ENCODE data around the gene SUSD5.
A peak's percentile ranks its signal among the peaks of the same experiment; 100 is the strongest.

SUSD5 gene

GRCh38 chr3:33218446-33219174 is at the start of gene SUSD5:
TSS of gene SUSD5 (minus strand) at chr3:33218810. CDS start at chr3:33218797, 13 bp downstream.
- peaks cover 19% of the 10 kb centered on the region for H3K27me3 Mint-ChIP-seq
- peaks cover 5% of the 10 kb centered on the region for H3K4me1 Mint-ChIP-seq
- no peaks in the 10 kb centered on the region for H3K9me3 Mint-ChIP-seq
- peak within 1 kb of the TSS; percentile 36 for H3K27ac Mint-ChIP-seq
- no peaks in the 10 kb centered on the region for H3K36me3 Mint-ChIP-seq
- ATAC-seq (ENCODE audit: low read depth) (no peak), DNase-seq (ENCODE audit: low spot score in 2 of 2) (peak in 1 of 2 donors; percentile 25)
- H3K4me3 Mint-ChIP-seq: peak within 1 kb of the TSS; percentile 39

- peaks cover under 1% of the 10 kb centered on the region for H3K27me3 Mint-ChIP-seq
- H3K4me3 Mint-ChIP-seq: no peak overlapping the region
- H3K9me3 Mint-ChIP-seq: peaks cover 3% of the 10 kb centered on the region
- H3K4me1 Mint-ChIP-seq: no peaks in the 10 kb centered on the region
- DNase-seq (ENCODE audit: low spot score in 2 of 2): no peak
- no peak overlapping the region for H3K27ac Mint-ChIP-seq
- no peak for ATAC-seq (ENCODE audit: low read depth)
- no peaks in the 10 kb centered on the region for H3K36me3 Mint-ChIP-seq
Observed at GRCh38 chr3:33260104-33260503, 41.5 kb upstream of the SUSD5 start.

- ATAC-seq (ENCODE audit: low read depth): no peak
- Mint-ChIP-seq H3K27me3 (no peaks in the 10 kb centered on the region), H3K36me3 (no peaks in the 10 kb centered on the region), H3K27ac (no peak overlapping the region), H3K4me3 (no peak overlapping the region), H3K4me1 (no peaks in the 10 kb centered on the region), H3K9me3 (peaks cover 2% of the 10 kb centered on the region)
- no peak for DNase-seq (ENCODE audit: low spot score in 2 of 2)
Observed at GRCh38 chr3:33256249-33256648, 37.6 kb upstream of the SUSD5 start.

- peaks cover 6% of the 10 kb centered on the region for H3K27me3 Mint-ChIP-seq
- no peak overlapping the region for H3K4me3 Mint-ChIP-seq
- H3K36me3 Mint-ChIP-seq: no peaks in the 10 kb centered on the region
Observed at GRCh38 chr3:33250712-33251111, 32.1 kb upstream of the SUSD5 start.

GRCh38 chr3:33246786-33247185 is 28.2 kb upstream of the SUSD5 start:
- H3K4me3 Mint-ChIP-seq: no peak overlapping the region
- DNase-seq (ENCODE audit: low spot score in 2 of 2) (no peak), ATAC-seq (ENCODE audit: low read depth) (no peak)
- H3K27ac Mint-ChIP-seq: no peak overlapping the region
- peaks cover 3% of the 10 kb centered on the region for H3K9me3 Mint-ChIP-seq
- peaks cover 6% of the 10 kb centered on the region for H3K27me3 Mint-ChIP-seq
- no peaks in the 10 kb centered on the region for H3K36me3 Mint-ChIP-seq
- no peaks in the 10 kb centered on the region for H3K4me1 Mint-ChIP-seq

More at GRCh38 chr3:33250712-33251111, 32.1 kb upstream of the SUSD5 start:
- no peak for ATAC-seq (ENCODE audit: low read depth)
- H3K27ac Mint-ChIP-seq: no peak overlapping the region
- no peaks in the 10 kb centered on the region for H3K4me1 Mint-ChIP-seq
- peaks cover 3% of the 10 kb centered on the region for H3K9me3 Mint-ChIP-seq
- DNase-seq (ENCODE audit: low spot score in 2 of 2): no peak

GRCh38 chr3:33240261-33240660 is 21.7 kb upstream of the SUSD5 start:
- Mint-ChIP-seq H3K4me1 (no peaks in the 10 kb centered on the region), H3K27me3 (peaks cover 9% of the 10 kb centered on the region), H3K36me3 (no peaks in the 10 kb centered on the region), H3K4me3 (no peak overlapping the region), H3K9me3 (peaks cover 10% of the 10 kb centered on the region), H3K27ac (no peak overlapping the region)
- ATAC-seq (ENCODE audit: low read depth) (no peak), DNase-seq (ENCODE audit: low spot score in 2 of 2) (no peak)

GRCh38 chr3:33238923-33239322 is 20.3 kb upstream of the SUSD5 start:
- no peak for ATAC-seq (ENCODE audit: low read depth)
- peaks cover 11% of the 10 kb centered on the region for H3K27me3 Mint-ChIP-seq
- peaks cover 10% of the 10 kb centered on the region for H3K9me3 Mint-ChIP-seq
- H3K4me1 Mint-ChIP-seq: no peaks in the 10 kb centered on the region
- no peak overlapping the region for H3K4me3 Mint-ChIP-seq
- no peak overlapping the region for H3K27ac Mint-ChIP-seq
- no peak for DNase-seq (ENCODE audit: low spot score in 2 of 2)
- no peaks in the 10 kb centered on the region for H3K36me3 Mint-ChIP-seq

GRCh38 chr3:33237439-33237838 is 18.8 kb upstream of the SUSD5 start:
- DNase-seq (ENCODE audit: low spot score in 2 of 2): no peak
- H3K36me3 Mint-ChIP-seq: no peaks in the 10 kb centered on the region
- H3K4me3 Mint-ChIP-seq: no peak overlapping the region
- ATAC-seq (ENCODE audit: low read depth): no peak
- H3K4me1 Mint-ChIP-seq: no peaks in the 10 kb centered on the region
- peaks cover 10% of the 10 kb centered on the region for H3K9me3 Mint-ChIP-seq
- no peak overlapping the region for H3K27ac Mint-ChIP-seq
- H3K27me3 Mint-ChIP-seq: peaks cover 13% of the 10 kb centered on the region

GRCh38 chr3:33236005-33236404 is 17.4 kb upstream of the SUSD5 start:
- no peak for ATAC-seq (ENCODE audit: low read depth)

GRCh38 chr3:33233884-33234283 is 15.3 kb upstream of the SUSD5 start:
- Mint-ChIP-seq H3K36me3 (no peaks in the 10 kb centered on the region), H3K4me1 (no peaks in the 10 kb centered on the region), H3K27me3 (peaks cover 18% of the 10 kb centered on the region), H3K4me3 (no peak overlapping the region), H3K27ac (no peak overlapping the region), H3K9me3 (peaks cover 2% of the 10 kb centered on the region)
- ATAC-seq (ENCODE audit: low read depth): no peak
- no peak for DNase-seq (ENCODE audit: low spot score in 2 of 2)

More at GRCh38 chr3:33236005-33236404, 17.4 kb upstream of the SUSD5 start:
- Mint-ChIP-seq H3K4me3 (no peak overlapping the region), H3K27me3 (peaks cover 13% of the 10 kb centered on the region), H3K9me3 (peaks cover 10% of the 10 kb centered on the region), H3K4me1 (no peaks in the 10 kb centered on the region), H3K36me3 (no peaks in the 10 kb centered on the region), H3K27ac (no peak overlapping the region)
- no peak for DNase-seq (ENCODE audit: low spot score in 2 of 2)

- H3K27ac Mint-ChIP-seq: no peak overlapping the region
- H3K4me1 Mint-ChIP-seq: no peaks in the 10 kb centered on the region
- H3K36me3 Mint-ChIP-seq: no peaks in the 10 kb centered on the region
- H3K27me3 Mint-ChIP-seq: peaks cover 19% of the 10 kb centered on the region
- no peak overlapping the region for H3K4me3 Mint-ChIP-seq
- ATAC-seq (ENCODE audit: low read depth) (no peak), DNase-seq (ENCODE audit: low spot score in 2 of 2) (no peak)
- H3K9me3 Mint-ChIP-seq: peaks cover 1% of the 10 kb centered on the region
Observed at GRCh38 chr3:33231756-33232465, 13.3 kb upstream of the SUSD5 start.

GRCh38 chr3:33229947-33230346 is 11.3 kb upstream of the SUSD5 start:
- no peak overlapping the region for H3K4me3 Mint-ChIP-seq
- DNase-seq (ENCODE audit: low spot score in 2 of 2) (no peak), ATAC-seq (ENCODE audit: low read depth) (no peak)
- peaks cover 18% of the 10 kb centered on the region for H3K27me3 Mint-ChIP-seq
- H3K27ac Mint-ChIP-seq: no peak overlapping the region
- H3K36me3 Mint-ChIP-seq: no peaks in the 10 kb centered on the region
- no peaks in the 10 kb centered on the region for H3K4me1 Mint-ChIP-seq
- peaks cover 1% of the 10 kb centered on the region for H3K9me3 Mint-ChIP-seq

- Mint-ChIP-seq H3K27me3 (peaks cover 19% of the 10 kb centered on the region), H3K9me3 (peaks cover 1% of the 10 kb centered on the region), H3K36me3 (no peaks in the 10 kb centered on the region), H3K4me1 (no peaks in the 10 kb centered on the region), H3K4me3 (no peak overlapping the region), H3K27ac (no peak overlapping the region)
- DNase-seq (ENCODE audit: low spot score in 2 of 2) (no peak), ATAC-seq (ENCODE audit: low read depth) (no peak)
Observed at GRCh38 chr3:33229066-33229465, 10.5 kb upstream of the SUSD5 start.

GRCh38 chr3:33221241-33221640 is 2.6 kb upstream of the SUSD5 start:
- Mint-ChIP-seq H3K4me3 (no peak overlapping the region), H3K27ac (no peak overlapping the region), H3K9me3 (no peaks in the 10 kb centered on the region), H3K36me3 (no peaks in the 10 kb centered on the region), H3K4me1 (peaks cover 5% of the 10 kb centered on the region), H3K27me3 (peaks cover 20% of the 10 kb centered on the region)
- no peak for ATAC-seq (ENCODE audit: low read depth)
- DNase-seq (ENCODE audit: low spot score in 2 of 2): no peak

GRCh38 chr3:33219175-33219487 is 521 bp upstream of the SUSD5 start:
- H3K27me3 Mint-ChIP-seq: peaks cover 20% of the 10 kb centered on the region
- ATAC-seq (ENCODE audit: low read depth): no peak

More at GRCh38 chr3:33219175-33219487, 521 bp upstream of the SUSD5 start:
- DNase-seq (ENCODE audit: low spot score in 2 of 2): no peak
- Mint-ChIP-seq H3K36me3 (no peaks in the 10 kb centered on the region), H3K4me3 (no peak overlapping the region), H3K9me3 (no peaks in the 10 kb centered on the region), H3K27ac (no peak overlapping the region), H3K4me1 (peaks cover 5% of the 10 kb centered on the region)
